Germinal center (tissue), 1 donor: Measurements from ENCODE around the gene EXOC3L2.

ENCODE experiments used
- DNase-seq: peaks from one replicate; pipeline ENCODE4 v3.0.0; 2012; ENCODE audit warnings: mixed read lengths, low spot score

The EXOC3L2 gene

DNA sequence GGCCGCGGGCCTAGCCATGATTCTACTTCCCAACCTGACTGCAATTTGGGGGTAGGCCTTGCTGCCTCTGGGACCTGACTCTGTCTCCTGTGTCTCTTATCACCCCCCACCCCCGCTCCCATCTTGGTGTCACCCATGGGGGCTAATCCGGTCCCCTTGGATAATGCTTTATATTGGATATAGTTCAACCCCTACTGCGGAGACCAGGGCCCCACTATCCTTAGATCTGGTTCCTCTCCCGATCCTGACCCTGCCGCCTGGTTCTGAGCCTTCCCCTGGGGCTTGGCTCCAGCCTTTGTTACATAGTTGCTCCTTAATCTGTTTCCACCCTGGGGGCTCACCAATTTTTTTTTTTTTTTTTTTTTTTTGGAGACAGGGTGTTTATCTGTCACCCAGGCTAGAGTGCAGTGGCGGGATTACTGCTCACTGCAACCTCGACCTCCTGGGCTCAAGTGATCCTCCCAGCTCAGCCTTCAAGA, 65.3 kb downstream of the EXOC3L2 start:
- DNase-seq = no peak

- peak; percentile 28 for DNase-seq
Measured at GRCh38 chr19:45179072-45179891, 65.9 kb downstream of the EXOC3L2 start.

DNA sequence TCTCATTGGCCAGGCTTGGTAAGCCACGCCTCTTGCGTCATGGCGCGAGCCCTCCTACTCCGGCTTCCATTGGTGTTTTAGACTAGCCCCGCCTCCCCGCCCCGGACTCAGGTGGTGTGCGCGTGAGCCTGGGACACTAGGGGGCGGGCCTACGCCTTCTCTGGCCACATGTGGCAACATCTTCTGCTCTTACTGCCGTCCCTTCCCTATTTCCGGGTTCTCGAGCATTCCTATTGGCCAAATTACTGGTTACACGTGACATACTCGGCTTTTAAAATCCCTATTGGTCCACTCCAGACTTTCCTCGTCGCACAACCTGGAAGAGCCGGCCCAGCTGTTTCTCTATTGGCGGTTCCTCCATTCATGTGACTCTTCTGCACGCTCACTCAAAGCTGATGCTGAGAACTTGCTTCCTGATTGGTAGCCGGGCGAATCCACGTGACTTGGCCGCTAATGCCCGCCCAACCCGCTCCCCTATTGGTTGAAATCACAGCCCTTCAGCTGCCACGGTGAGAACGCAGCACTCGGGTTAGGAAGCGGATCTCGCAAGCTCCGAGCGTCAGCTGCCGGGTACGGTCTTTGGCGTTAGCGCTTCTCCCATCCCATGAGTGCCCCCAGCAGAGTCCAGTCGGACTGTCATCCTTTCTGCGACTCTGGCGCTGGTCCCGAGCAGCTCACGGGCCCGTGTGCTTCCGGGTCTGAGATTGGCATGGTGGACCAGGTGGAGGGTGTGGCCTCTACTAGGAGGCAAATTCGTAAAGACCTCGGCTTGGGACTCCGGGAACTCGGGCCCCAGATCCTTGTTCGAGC, 66.7 kb downstream of the EXOC3L2 start, which contains the start of gene BLOC1S3:
TSS of gene BLOC1S3 (plus strand) at position 523 of the 810 bp plus-strand sequence. CDS start 513 bp downstream, outside the sequence.
- DNase-seq = peak; percentile 98

DNA sequence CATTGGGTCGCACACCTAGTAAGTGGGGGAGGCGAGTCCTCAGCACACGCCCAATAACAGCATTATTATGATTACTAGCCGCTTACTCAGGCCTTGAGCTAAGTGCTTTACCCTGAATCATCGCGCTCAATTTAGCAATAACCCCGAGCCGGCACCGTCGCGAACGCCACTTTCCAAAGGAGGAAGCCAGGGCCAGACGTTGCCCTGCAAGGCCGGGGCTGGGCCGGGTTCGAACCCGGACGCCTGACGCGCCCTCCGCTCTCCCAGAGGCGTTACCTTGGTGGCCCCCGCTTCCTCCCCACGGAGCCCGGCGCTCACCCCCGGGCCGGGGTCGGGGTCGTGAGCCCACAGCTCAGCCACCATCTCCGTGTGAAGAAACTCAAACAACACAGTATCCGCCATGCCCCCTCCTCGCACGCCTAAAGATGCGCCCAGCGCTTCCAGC, 67.4 kb downstream of the EXOC3L2 start, which contains the start of gene TRAPPC6A:
TSS of gene TRAPPC6A (minus strand) at position 421 of the 445 bp plus-strand sequence. CDS start at position 402, 19 bp downstream.
- no peak for DNase-seq

GRCh38 chr19:45175515-45176345, 69.5 kb downstream of the EXOC3L2 start:
- no peak for DNase-seq

- DNase-seq = no peak
Measured at GRCh38 chr19:45173816-45174215, 71.4 kb downstream of the EXOC3L2 start.

DNA sequence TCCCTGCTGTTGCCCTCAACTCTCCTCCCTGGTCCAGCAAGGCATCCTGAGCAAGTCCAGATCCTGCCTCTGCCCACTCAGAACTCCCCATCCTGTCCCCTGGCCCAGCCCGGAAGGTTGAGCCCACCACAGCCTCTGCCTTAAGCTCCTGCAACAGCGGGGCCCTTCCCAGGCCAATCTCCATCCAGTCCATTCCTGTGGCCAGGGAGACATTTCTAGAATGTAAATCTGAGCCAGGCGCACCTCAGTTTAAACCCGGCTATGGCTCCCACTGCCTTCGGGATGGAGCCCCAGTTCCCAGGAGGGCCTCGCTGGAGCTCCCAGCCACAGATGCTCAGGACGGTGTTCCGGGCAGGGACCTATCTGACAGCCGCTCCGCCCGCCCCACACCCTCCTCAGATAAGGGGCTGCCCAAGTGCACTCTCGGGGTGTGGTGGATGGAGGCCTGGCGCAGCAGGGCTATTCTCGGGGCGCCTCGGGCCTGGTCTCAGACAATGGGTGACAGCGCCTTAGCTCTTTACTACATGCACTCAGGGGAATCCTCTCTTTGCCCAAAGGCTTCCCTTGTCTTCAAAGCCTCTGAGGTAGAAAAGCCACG, 72.5 kb downstream of the EXOC3L2 start:
- no peak for DNase-seq

DNA sequence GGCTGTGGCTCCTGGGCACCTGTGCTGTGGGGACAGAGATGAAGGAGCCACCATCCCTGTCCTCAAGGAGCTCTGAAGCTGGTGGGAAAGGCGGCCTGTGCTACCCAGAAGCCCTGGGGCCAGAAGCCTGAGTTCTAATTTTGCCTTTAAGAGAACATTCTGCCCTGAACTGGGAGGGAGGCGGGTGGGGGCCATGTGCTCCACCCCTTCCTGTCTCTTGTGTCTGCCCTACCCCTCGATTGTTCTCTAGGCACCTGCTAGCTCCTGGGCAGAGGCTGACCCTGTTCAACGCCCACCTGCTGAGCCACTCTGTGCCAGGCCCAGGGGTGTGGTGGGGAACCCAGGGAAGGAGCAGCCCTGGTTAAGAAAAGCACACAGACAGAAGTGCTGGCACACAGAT, 73.0 kb downstream of the EXOC3L2 start:
- no peak for DNase-seq

DNA sequence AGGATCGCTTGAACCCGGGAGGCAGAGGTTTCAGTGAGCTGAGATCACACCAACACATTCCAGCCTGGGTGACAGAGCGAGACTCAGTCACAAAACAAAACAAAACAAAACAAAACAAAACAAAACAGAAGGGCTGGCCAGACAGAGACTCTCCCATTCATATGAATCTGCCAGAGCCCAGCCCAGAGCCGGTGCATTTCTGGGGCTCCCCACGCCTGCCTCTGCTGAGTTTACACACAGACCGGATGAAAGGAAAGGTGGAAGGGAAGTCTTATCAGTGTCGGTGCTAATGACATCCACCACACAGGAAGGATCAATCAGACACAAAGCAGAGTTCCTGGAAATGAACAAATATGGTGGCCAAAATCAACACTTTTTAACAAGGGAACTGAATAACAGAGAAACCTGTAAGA, 74.0 kb downstream of the EXOC3L2 start:
- DNase-seq = no peak

DNA sequence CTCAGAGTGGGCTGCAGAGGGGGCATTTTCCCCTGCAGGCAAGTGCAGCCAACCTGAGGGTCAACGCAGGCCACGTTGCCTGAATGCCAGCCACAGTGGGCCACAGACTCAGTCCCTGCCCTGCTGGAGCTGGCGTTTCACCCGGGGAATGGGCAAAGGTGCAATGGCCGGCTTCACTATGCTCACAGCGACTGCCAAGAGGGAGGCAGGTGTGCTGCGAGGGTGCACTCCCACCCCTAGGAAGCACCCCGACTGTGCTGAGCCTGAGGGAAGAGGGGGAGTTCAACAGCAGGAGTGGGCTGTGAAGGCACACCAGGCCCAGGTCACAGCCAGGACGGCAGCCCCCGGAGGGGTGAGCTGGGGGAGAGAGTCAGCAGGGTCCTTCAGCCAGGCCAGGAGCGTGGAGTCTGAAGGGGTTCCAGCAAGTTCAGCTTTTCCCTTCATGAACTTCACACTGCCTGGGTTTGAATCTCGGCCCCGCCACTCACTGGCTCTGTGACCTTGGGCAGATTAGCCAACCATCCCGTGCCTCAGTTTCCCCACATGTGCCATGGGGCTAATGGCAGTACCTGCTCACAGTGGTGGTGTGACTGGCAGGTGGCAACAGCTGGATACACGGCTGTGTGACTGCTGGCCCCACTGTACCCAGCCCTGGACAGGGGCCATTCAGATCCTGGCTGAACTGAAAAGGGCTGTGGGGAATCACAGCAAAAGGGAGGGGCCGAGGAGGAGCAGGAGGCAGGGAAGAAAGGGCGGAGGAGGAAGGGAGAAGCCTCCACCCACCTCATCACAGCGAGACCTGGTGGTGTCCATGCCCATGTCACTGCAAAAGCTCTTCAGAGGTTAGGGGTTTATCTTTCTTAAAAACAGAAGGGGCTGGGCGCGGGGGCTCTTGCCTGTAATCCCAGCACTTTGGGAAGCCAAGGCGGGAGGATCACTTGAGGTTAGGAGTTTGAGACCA, 74.8 kb downstream of the EXOC3L2 start:
- no peak for DNase-seq

GRCh38 chr19:45169602-45170001, 75.6 kb downstream of the EXOC3L2 start:
- no peak for DNase-seq

GRCh38 chr19:45168767-45169351, 76.3 kb downstream of the EXOC3L2 start:
- no peak for DNase-seq

DNA sequence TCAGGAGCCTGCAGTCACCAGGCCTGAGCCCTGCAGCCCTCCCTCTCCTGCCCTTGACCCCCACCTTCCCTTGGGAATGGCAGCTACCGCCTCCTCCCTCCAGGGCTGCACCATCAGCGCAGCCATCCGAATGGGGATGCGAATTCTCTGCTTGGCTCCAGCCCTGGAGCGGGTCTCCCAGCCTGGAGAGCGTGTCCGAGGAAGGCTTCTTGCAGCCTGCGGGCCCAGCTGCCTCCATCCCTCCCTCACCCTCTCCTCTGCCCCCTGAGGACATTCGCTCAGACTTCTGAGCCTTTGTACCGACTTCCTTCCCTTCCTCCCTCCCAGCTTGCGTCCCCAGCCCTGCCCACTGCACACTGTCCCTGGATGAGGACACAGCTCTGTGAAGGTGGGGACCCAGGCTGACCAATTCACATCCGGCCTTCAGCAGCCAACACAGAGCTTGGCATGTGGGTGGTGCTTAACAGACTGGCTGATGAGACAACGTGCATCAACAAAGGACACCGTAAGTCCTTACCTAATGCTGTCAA, 78.4 kb downstream of the EXOC3L2 start:
- no peak for DNase-seq

GRCh38 chr19:45164577-45165335, 80.5 kb downstream of the EXOC3L2 start:
- DNase-seq = peak; percentile 28

- no peak for DNase-seq
Measured at GRCh38 chr19:45163751-45164460, 81.3 kb downstream of the EXOC3L2 start.

DNA sequence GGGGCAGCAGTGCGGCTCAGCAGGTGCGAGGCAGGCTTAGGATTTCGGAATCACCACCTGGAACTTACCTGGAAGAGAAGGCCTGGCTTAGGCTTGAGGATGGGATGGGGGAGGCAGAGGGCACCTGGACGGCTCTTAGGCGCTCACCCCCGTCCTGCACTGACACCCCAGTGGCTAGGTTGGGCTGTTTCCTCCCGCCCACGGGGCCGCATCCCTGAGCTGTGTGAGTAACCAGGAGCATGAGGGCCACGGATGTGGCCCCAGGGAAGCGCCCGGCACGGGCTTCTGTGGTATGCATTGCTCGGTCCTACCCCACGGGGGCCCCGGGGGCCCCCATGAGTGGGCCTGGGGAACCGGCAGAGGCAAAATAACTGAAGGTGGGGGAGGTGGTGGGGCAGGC, 82.1 kb downstream of the EXOC3L2 start:
- no peak for DNase-seq

DNA sequence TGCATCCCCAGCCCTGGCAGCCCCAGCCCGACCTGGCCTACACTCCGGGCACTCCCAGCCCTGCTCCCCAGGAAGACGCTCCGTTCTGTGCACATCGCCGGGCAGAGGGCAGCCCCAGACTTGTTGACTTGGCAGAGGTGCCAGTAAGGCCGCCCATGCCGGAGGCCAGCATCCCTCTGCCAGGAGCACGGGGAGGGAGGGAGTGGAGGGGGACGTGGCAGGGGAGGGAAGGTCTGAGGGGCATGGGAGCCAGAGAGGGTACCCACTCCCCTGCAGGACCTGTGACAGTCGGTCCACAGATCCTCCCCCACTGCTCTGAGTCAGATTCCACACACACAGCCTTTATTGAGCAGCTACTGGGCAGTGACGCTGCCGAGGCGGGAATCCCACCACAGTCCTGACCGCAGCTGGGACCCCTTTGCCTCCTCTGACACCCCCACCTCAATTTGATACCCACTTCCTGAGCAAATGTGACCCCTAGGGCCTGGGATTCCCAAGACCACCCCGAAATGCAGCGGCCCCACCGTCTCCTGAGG, 82.5 kb downstream of the EXOC3L2 start:
- DNase-seq = no peak
